Measurements from ENCODE around the gene ANKRD11.
"Not testable (repeated sequence)": the region's sequence is repeated elsewhere in the genome, so short reads cannot be mapped to it uniquely, and the experiment has no call there.

Gene ANKRD11

DNA sequence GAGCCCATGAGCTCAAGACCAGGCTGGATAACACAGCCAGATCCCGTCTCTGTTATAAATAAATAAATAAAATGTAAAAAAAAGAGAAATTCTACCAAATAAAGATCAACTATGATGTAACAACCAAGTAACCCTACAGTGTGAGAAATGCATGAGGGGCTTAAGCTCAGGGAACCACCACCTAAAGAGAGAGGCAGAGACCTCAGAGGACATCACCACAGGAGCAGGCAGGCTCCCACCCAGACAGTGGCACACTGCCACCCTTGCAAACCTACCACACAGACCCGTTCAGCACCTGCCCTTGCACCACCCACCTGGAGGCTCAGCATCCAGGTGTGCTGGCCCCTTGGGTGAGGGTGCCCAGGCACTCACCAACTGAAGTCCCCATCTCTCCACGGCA lies 45.6 kb downstream of the ANKRD11 start:
- peak in 1 of 2 experiments; percentile 30 for DNase-seq
- TF ChIP-seq GATA1 (IDR thresholded peaks at IDR 0.05; ENCODE audit: low read depth, low read length) = no peak
- TF ChIP-seq POLR2A (IDR thresholded peaks at IDR 0.05; ENCODE audit: low read length) = no peak

DNA sequence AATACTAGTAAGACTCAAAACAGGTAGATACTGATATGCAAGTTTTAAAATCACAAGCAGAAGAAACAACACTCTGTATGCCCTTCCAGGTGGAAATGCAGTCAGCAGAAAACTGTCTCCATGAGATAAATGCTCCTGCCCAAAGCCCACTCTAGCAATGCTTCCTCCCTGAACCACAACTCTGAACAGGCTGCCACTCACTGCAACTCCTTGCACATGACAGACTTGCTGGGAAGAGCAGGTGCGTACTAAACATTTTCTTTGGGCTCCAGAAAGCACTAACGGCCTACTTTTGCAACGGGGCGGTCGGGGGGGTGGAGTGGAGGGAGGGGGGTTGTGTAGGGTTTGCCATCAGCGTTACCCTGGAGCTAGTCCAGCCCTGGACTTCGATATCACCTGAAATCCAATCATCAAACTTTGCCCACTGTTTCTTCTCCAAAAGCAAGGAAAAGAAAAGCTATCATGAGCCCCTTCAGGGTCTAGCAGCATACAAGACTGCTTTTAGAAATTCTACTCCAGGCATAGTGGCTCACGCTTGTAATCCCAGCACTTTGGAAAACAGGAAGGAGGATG lies 46.1 kb downstream of the ANKRD11 start:
- DNase-seq = no peak

DNA sequence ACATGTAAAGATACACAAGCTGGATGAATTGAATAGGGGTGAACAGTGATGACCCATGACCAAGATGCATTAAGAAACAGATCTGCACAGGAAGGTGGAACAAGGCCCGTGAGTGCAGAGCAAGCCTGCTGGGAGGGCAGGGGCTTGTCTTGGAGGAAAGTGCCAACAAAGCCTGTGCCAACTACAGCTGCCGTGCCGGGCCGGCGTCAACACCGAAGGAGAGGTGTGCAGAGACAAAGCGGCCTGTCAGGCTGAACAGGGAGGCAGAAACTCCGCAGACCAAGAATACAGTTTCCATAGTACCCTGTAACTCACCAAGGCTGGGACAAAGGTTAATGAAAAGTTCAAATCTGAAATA lies 46.7 kb downstream of the ANKRD11 start:
- no peak for TF ChIP-seq POLR2A (IDR thresholded peaks at IDR 0.05; ENCODE audit: low read length)
- no peak for TF ChIP-seq GATA1 (IDR thresholded peaks at IDR 0.05; ENCODE audit: low read depth, low read length)

More for the DNA sequence above, 46.1 kb downstream of the ANKRD11 start:
- TF ChIP-seq GATA1 (IDR thresholded peaks at IDR 0.05; ENCODE audit: low read depth, low read length) = no peak
- no peak for TF ChIP-seq POLR2A (IDR thresholded peaks at IDR 0.05; ENCODE audit: low read length)

DNA sequence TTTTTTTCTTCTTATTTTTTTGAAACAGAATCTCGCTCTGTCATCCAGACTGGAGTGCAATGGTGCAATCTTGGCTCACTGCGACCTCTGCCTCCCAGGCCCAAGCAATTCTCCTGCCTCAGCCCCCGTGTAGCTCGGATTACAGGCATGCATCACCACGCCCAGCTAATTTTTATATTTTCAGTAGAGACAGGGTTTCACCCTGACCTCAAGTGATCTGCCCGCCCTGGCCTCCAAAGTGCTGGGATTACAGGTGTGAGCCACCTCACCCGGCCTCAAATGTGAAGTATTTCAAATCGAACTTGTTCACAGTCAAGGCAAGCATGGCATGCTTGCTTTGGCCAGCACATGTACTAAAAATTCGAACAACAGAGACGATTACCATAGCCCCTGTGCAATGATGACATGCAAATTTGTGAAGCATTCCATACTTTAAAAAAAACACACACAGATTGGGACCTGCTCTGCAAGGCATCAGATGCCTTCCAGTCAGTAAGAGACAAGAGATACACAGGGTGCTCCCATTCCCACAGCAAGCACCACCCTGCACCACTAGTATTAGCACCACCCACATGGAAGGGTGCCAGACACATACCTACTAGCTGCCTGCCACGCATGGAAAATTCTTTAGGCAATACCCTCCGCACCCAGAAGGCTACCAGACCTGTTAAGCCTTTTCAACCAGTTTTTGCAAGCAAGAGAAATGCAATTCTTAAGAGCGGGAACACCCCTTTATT lies 47.2 kb downstream of the ANKRD11 start:
- peak; percentile 64 to 76 for DNase-seq
- no peak for TF ChIP-seq GATA1 (IDR thresholded peaks at IDR 0.05; ENCODE audit: low read depth, low read length)
- TF ChIP-seq POLR2A (IDR thresholded peaks at IDR 0.05; ENCODE audit: low read length) = no peak

More for the DNA sequence above, 46.7 kb downstream of the ANKRD11 start:
- no peak for DNase-seq

DNA sequence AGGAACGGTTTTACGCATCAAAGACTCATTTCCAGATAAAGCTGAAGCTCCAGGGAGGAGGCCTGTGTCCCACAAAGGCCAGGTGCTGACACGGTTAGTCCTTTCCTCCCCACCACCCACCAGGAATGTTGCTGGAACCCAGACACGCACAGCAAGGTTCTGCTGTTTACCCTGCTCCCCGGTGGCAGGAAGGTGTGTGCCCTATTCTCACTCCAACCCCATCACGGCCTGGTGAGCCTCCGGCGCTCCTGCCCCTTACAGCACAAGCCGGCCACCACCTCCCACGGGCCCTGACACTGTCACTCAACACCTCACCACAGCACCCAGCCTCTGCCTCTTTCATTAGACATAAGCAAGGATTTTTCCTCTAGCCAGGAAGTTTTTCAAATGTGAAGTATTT lies 47.8 kb downstream of the ANKRD11 start:
- no peak for TF ChIP-seq POLR2A (IDR thresholded peaks at IDR 0.05; ENCODE audit: low read length)
- no peak for TF ChIP-seq GATA1 (IDR thresholded peaks at IDR 0.05; ENCODE audit: low read depth, low read length)
- no peak for DNase-seq

DNA sequence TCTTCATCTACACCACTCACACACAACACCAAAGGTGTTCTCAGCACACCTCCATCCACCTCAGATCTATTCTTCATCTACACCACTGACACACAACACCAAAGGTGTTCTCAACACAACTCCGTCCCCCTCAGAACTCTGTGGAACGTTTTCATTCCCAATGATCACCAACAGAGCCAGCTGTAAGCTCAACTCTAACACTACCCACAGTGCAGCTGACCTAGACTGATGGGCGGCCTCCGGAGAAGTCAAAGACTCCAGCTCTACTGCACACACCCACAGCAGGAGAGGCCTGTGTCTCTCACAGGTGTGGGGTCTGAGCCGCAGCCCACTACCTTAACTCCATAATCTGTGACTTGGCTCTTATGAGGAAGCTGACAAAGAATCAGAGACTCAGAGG lies 50.7 kb downstream of the ANKRD11 start:
- DNase-seq = no peak
- no peak for TF ChIP-seq POLR2A (IDR thresholded peaks at IDR 0.05; ENCODE audit: low read length)
- no peak for TF ChIP-seq GATA1 (IDR thresholded peaks at IDR 0.05; ENCODE audit: low read depth, low read length)

DNA sequence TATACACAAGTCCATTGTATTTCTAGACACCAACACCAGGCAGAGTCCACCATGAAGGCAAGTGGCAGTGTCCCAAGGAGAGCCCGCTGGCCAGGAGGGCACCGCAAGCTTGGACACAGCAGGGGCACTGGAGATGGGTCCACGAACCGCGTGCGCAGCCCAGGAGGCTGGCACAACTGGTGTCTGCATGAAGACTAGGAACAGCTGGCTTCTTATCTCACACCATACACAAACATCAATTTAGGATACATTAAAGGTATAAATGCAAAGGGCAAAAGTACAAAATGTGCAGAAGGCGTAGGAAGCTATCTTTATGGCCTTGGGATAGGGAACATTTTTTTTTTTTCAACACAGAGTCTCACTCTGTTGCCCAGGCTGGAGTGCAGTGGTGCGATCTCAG lies 52.4 kb downstream of the ANKRD11 start:
- TF ChIP-seq GATA1 (IDR thresholded peaks at IDR 0.05; ENCODE audit: low read depth, low read length) (no peak), POLR2A (IDR thresholded peaks at IDR 0.05; ENCODE audit: low read length) (no peak)

DNA sequence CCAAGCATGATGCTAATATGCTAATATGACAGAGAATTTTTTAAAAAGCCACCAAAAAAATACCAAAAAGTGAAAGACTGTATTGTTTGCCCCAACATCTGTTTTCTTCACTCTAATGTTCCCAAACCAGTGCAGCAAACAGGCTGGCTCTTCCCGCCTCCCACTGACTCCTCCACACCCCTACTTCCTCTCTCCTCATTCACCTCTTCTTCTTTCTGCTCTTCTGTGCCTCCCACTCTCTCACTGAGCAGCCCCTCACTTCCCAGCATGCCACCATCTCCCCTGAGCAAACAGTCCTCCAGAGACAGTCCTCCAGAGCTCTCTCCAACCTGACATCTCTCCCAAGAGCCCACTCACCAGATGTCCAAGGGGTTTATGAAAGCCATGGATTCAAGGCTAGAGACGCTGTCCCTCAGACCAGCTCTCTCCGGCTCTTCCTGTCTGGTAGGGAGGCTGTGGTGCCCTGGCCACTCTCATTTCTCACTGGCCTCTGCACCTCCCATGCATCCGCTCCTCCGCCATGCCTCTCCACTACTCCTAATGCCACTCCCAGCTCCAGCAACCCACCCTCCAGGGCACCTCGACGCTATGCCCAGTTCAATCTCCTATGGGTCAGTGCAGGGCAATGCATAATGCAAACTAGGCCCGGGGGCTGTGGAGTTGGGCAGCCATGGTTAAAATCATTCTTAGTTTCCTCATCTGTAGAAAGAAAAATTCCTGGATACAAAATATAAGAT lies 52.9 kb downstream of the ANKRD11 start:
- DNase-seq = no peak
- no peak for TF ChIP-seq POLR2A (IDR thresholded peaks at IDR 0.05; ENCODE audit: low read length)
- no peak for TF ChIP-seq GATA1 (IDR thresholded peaks at IDR 0.05; ENCODE audit: low read depth, low read length)

More for the DNA sequence above, 52.4 kb downstream of the ANKRD11 start:
- DNase-seq = no peak

DNA sequence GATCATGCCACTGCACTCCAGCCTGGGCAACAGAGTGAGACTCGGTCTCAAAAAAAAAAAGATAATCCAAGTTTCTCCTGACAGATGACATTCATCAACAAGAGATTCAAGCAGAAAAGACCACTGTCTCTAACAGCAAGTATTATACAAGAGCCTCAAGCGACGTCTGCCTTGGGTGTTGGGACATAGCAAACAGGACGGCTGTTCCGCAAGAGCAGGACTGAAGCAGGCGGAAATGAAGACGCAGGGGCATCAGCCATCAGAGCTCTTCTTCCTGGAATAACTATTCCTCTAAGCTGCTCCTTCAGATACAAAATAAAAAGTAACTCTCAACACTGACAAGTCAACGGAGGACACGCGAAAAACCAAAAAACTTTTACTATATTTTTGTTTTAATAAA lies 54.0 kb downstream of the ANKRD11 start:
- TF ChIP-seq POLR2A (IDR thresholded peaks at IDR 0.05; ENCODE audit: low read length) (no peak), GATA1 (IDR thresholded peaks at IDR 0.05; ENCODE audit: low read depth, low read length) (no peak)
- DNase-seq = no peak

DNA sequence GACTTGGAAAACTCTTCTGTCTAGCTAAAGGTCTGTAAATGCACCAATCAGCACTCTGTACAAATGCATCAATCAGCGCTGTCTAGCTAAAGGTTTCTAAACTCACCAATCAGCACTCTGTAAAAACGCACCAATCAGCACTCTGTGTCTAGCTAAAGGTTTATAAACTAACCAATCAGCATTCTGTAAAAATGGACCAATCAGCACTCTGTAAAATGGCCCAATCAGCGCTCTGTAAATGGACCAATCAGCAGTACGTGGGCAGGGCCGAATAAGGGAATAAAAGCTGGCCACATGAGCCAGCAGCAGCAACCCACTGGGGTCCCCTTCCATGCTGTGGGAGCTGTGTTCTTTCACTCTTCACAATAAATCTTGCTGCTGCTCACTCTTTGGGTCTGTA lies 55.3 kb downstream of the ANKRD11 start:
- DNase-seq = peak; percentile 38 to 54

DNA sequence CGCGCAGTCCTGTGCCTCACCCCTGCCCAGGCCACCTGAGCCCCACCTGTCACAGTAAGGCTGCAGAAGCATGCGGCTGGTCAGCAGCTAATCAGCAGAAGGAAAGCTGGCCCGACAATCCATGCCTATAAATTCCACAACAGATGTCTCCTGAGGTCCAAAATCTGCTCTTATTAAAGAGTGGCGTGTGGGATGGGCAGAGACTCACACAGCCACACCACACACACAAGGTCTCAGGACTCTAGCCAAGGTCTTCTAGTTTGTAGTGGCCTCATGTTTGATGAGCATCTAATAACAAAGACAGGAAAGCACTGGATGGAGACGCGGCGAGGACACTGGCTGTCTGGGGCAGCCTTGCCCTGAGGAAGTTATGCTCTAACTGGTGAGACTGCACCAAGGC lies 55.9 kb downstream of the ANKRD11 start:
- DNase-seq = no peak
- no peak for TF ChIP-seq GATA1 (IDR thresholded peaks at IDR 0.05; ENCODE audit: low read depth, low read length)
- no peak for TF ChIP-seq POLR2A (IDR thresholded peaks at IDR 0.05; ENCODE audit: low read length)

DNA sequence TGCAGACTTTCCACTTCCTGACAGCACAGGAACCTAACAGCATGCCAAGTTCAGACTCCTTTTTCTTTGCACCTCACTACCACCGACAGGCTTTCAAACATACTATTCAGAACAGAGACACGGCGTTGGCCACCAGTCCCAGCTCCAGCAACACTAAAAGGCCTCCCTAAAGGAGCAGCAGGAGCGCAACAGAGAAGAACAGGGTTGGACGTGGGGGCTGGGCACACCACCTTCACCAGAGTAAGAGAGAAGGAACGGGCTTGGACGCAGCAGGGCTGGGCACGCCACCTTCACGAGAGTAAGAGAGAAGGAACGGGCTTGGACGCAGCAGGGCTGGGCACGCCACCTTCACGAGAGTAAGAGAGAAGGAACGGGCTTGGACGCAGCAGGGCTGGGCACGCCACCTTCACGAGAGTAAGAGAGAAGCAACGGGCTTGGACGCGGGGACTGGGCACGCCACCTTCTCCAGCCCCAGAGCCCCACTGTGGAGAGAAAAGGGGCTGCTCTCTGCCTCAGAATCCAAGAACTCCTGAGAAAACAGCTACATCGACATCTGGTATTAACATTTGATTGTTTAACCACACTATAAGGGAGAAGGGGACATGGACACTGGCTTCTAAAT lies 56.9 kb downstream of the ANKRD11 start:
- DNase-seq = not testable (repeated sequence)

DNA sequence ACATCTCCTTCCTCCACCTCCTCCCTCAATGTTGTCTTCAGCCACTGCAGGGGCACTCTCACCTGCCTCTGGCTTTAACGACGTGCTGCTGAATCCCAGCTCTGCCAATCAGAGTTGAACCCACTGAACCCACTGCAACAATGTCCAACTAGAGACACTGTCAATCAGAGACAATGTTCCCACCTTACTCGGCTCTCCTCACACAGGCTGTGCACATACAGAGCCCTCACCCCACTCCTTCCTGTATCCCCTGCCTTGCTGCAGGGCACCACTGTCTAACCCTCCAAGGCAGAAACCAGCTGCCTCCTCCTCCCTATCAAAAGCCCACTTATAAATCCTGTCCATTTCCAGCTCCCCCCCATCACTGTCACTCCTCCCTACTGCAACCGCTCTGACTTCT lies 58.7 kb downstream of the ANKRD11 start:
- TF ChIP-seq GATA1 (IDR thresholded peaks at IDR 0.05; ENCODE audit: low read depth, low read length) (no peak), POLR2A (IDR thresholded peaks at IDR 0.05; ENCODE audit: low read length) (no peak)

DNA sequence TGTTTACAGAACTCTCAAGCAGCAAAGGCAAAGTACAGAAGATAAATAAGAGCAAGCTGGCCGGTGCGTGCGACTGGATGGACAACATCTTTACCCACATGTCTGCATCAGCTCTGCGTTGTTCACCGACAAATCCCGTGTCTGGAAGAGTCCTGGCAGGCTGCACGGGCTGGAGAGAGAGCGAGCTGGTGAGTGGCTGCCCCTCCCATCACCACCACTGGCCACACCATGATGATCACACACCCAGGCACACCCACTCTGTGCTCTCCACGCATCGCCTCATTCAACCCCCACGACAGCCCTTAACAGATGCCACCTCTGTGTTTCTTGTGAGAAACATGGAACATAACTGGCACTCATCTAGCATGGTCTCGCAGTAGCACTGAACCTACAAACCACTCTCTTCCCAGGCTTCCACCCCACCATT lies 59.2 kb downstream of the ANKRD11 start:
- TF ChIP-seq POLR2A (IDR thresholded peaks at IDR 0.05; ENCODE audit: low read length) = no peak
- TF ChIP-seq GATA1 (IDR thresholded peaks at IDR 0.05; ENCODE audit: low read depth, low read length) = no peak
- DNase-seq = peak; percentile 41 to 51

More for the DNA sequence above, 58.7 kb downstream of the ANKRD11 start:
- no peak for DNase-seq
